HepG2 (cell line): ENCODE measurements around the gene SYT11. TPM values are rescaled to one million over a fixed set of nuclear protein-coding genes. Genes with fewer than 3 reads are reported as not detected.

ENCODE experiments used
- ATAC-seq: fragments of 200-7000 bp; cut with Tn5 transposase; 3 replicates; pipeline ENCODE4 v1.9.1; 2020; ENCODE audit warnings: mild to moderate bottlenecking, moderate library complexity
- BruUV-seq: library from RNA; stranded (reverse); fragments of 400-500 nt; replicated peaks from 2 replicates; lab custom pipeline; 2021; lab: Mats Ljungman, UMichigan
- CTCF ChIA-PET: fragments of 300-600 bp; formaldehyde crosslinking; extraction: SDS; loops from one replicate; lab custom pipeline; 2021; ENCODE audit warnings: low total read pairs, inconsistent platforms, low intra/inter-chr PET ratio; lab: Yijun Ruan, JAX
- POLR2A ChIA-PET: fragments of 350-600 bp; sonication (Branson Sonifier 250); formaldehyde crosslinking; loops from one replicate; lab custom pipeline; 2020; ENCODE audit warnings: antibody characterized with exemption, inconsistent platforms; lab: Yijun Ruan, JAX
- DNase-seq: peaks from one replicate; pipeline ENCODE4 v3.0.0-alpha.2; 2015; ENCODE audit warnings: low spot score
- FAIRE-seq: peaks from 3 replicates; lab custom pipeline; 2011; peaks lifted over from hg19 to GRCh38; lab: Jason Lieb, UNC
- H2AFZ ChIP-seq: one replicate; pipeline ENCODE4 v1.6.1; 2011; ENCODE audit warnings: low read length, inconsistent platforms
- H3K27ac ChIP-seq: fragments of 300-600 bp; 3 replicates; pipeline ENCODE4 v1.8.0; 2011; ENCODE audit warnings: mixed run types, mild to moderate bottlenecking, mixed read lengths, low read length, inconsistent platforms; ENCODE audit not compliant: insufficient read depth; ENCODE audit errors: extremely low read length
- H3K27me3 ChIP-seq, 2 experiments: fragments of 200-600 bp in 1 of 2; 2 replicates in 1 of 2; 3 replicates in 1 of 2; pipeline versions ENCODE4 v1.6.0 to v1.8.0; 2011; ENCODE audit warnings: low read length in 2 of 2, mild to moderate bottlenecking in 2 of 2, moderate library complexity in 2 of 2, inconsistent platforms in 1 of 2; ENCODE audit not compliant: insufficient read depth in 2 of 2, control insufficient read depth in 1 of 2
- H3K36me3 ChIP-seq, 2 experiments: fragments of 200-600 bp in 1 of 2; replicated peaks in 1 of 2; 2 replicates in 1 of 2; 3 replicates in 1 of 2; pipeline versions ENCODE4 v1.5.1 to v1.8.0; 2011; ENCODE audit warnings: low read length in 2 of 2, inconsistent platforms in 1 of 2; ENCODE audit not compliant: insufficient read depth in 2 of 2, control insufficient read depth in 1 of 2
- H3K4me1 ChIP-seq: 2 replicates; pipeline ENCODE4 v1.5.1; 2012; ENCODE audit warnings: low read length, inconsistent platforms; ENCODE audit not compliant: insufficient read depth
- H3K4me2 ChIP-seq: 2 replicates; pipeline ENCODE4 v1.6.0; 2011; ENCODE audit warnings: low read depth, low read length, inconsistent platforms
- H3K4me3 ChIP-seq, 3 experiments: fragments of 200-600 bp in 1 of 3; sonication (generic), shearing (Covaris generic) in 1 of 3; replicated peaks in 1 of 3; 2 replicates each; pipeline ENCODE4 v1.5.1; 2011 to 2016; ENCODE audit warnings: low read length in 3 of 3, inconsistent platforms in 2 of 3, low read depth in 2 of 3, mild to moderate bottlenecking in 2 of 3, control low read depth in 1 of 3, mixed read lengths in 1 of 3; ENCODE audit not compliant: insufficient read depth in 1 of 3
- H3K79me2 ChIP-seq: one replicate; pipeline ENCODE4 v1.6.1; 2011; ENCODE audit warnings: low read length, inconsistent platforms; ENCODE audit not compliant: insufficient read depth
- H3K9ac ChIP-seq: 2 replicates; pipeline ENCODE4 v1.6.0; 2011; ENCODE audit warnings: mild to moderate bottlenecking, low read depth, low read length, inconsistent platforms; ENCODE audit not compliant: insufficient read depth
- H3K9me3 ChIP-seq: 2 replicates; pipeline ENCODE4 v1.5.1; 2012; ENCODE audit warnings: mild to moderate bottlenecking, low read length
- H4K20me1 ChIP-seq: 2 replicates; pipeline ENCODE4 v1.6.0; 2011; ENCODE audit warnings: inconsistent platforms, mild to moderate bottlenecking, low read length, moderate library complexity; ENCODE audit not compliant: insufficient read depth
- CAMTA2 ChIP-seq: sonication (generic); formaldehyde crosslinking; IDR thresholded peaks from 2 replicates; pipeline ENCODE4 v1.4.0; 2020; ENCODE audit warnings: mild to moderate bottlenecking, missing genetic modification reagents, borderline replicate concordance
- GPN1 ChIP-seq: sonication (generic); formaldehyde crosslinking; IDR thresholded peaks from 2 replicates; pipeline ENCODE4 v1.5.1; 2020; ENCODE audit warnings: missing genetic modification reagents, borderline replicate concordance
- HDAC2 ChIP-seq: sonication (generic); formaldehyde crosslinking; IDR thresholded peaks from 2 replicates; pipeline ENCODE4 v1.4.0; 2020; ENCODE audit warnings: missing genetic modification reagents
- JUN ChIP-seq: sonication (generic); formaldehyde crosslinking; IDR thresholded peaks from 2 replicates; pipeline ENCODE4 v1.4.0; 2020; ENCODE audit warnings: mild to moderate bottlenecking, missing genetic modification reagents
- KDM2A ChIP-seq: sonication (generic); formaldehyde crosslinking; IDR thresholded peaks from 2 replicates; pipeline ENCODE4 v1.4.0; 2020; ENCODE audit warnings: low read depth, missing genetic modification reagents, borderline replicate concordance
- LCORL ChIP-seq, 2 experiments: fragments of 450-650 bp in 1 of 2; sonication (generic) in 1 of 2; formaldehyde crosslinking in 1 of 2; IDR thresholded peaks; 2 replicates each; pipeline versions ENCODE4 v1.5.0 to v1.6.1; 2017 to 2020; ENCODE audit warnings: antibody characterized with exemption in 1 of 2, missing genetic modification reagents in 1 of 2
- PPARG ChIP-seq: conservative IDR thresholded peaks from 2 replicates; pipeline ENCODE4 v1.6.1; 2016; ENCODE audit warnings: missing biosample characterization, missing genetic modification reagents
- RAD51 ChIP-seq: fragments of 450-650 bp; IDR thresholded peaks from 2 replicates; pipeline ENCODE4 v1.6.1; 2016; ENCODE audit warnings: borderline replicate concordance
- RBFOX2 ChIP-seq: fragments of 200-400 bp; formaldehyde crosslinking; IDR thresholded peaks from 2 replicates; pipeline ENCODE4 v1.6.1; 2017; ENCODE audit warnings: low read depth, mild to moderate bottlenecking, low read length
- SOX5 ChIP-seq: IDR thresholded peaks from 2 replicates; pipeline ENCODE4 v1.6.1; 2016; ENCODE audit warnings: borderline replicate concordance
- ZKSCAN8 ChIP-seq: IDR thresholded peaks from 2 replicates; pipeline ENCODE4 v1.6.1; 2016; ENCODE audit warnings: borderline replicate concordance, missing genetic modification reagents, missing compliant biosample characterization
- ZNF274 ChIP-seq: sonication (generic); formaldehyde crosslinking; IDR thresholded peaks from 2 replicates; pipeline ENCODE4 v1.5.1; 2020; ENCODE audit warnings: mild to moderate bottlenecking, missing genetic modification reagents
- ZNF563 ChIP-seq: sonication (generic); formaldehyde crosslinking; IDR thresholded peaks from 2 replicates; pipeline ENCODE4 v1.8.0; 2022; ENCODE audit warnings: mild to moderate bottlenecking, moderate library complexity, missing genetic modification reagents
- ZNF577 ChIP-seq: sonication (generic); formaldehyde crosslinking; IDR thresholded peaks from 2 replicates; pipeline ENCODE4 v1.4.0; 2020; ENCODE audit warnings: mild to moderate bottlenecking, low read depth, missing genetic modification reagents, borderline replicate concordance
- ZNF7 ChIP-seq: IDR thresholded peaks from 2 replicates; pipeline ENCODE4 v1.6.1; 2016; ENCODE audit warnings: missing biosample characterization, missing genetic modification reagents
- ZNF703 ChIP-seq: sonication (generic); formaldehyde crosslinking; IDR thresholded peaks from 2 replicates; pipeline ENCODE4 v1.5.1; 2020; ENCODE audit warnings: missing genetic modification reagents, mild to moderate bottlenecking, moderate library complexity, borderline replicate concordance
- in situ Hi-C: cut with HindIII; loops from 2 replicates; pipeline ENCODE4 v1.10.0; 2017; ENCODE audit warnings: low pct_unique_long_range_greater_than_20kb; ENCODE audit not compliant: extremely low pct_ligation_motif_present
- intact Hi-C: fragments of 100-400 bp; cut with micrococcal nuclease; formaldehyde crosslinking; loops from one replicate; pipeline ENCODE4 v1.10.0; 2022; ENCODE audit not compliant: unreplicated experiment
- polyA plus RNA-seq, 8 experiments: library from polyadenylated mRNA; depleted of rRNA in 3 of 8; stranded (reverse) in 7 of 8; unstranded in 1 of 8; fragments of >200 nt; fragmentation: Illumina TruSeq in 4 of 8; extraction: Trizol in 4 of 8; gene quantifications; 2 replicates each; pipeline versions ENCODE4 v1.2.1 to v1.2.3, GENCODE V29; 2011 to 2016; ENCODE audit warnings: low read depth in 4 of 8, missing spikeins in 1 of 8, mixed read lengths in 1 of 8; ENCODE audit not compliant: insufficient read depth in 1 of 8
- total RNA-seq, 5 experiments: library from RNA; depleted of rRNA; stranded (reverse); fragments of >200 nt; fragmentation: Illumina TruSeq; extraction: Trizol; gene quantifications; 2 replicates each; pipeline ENCODE4 v1.2.3, GENCODE V29; 2016; ENCODE audit warnings: low read depth in 1 of 5
- TF ChIP-seq, protein P1 (sequence below): sonication (generic); formaldehyde crosslinking; IDR thresholded peaks from 2 replicates; pipeline ENCODE4 v1.4.0; 2020; ENCODE audit warnings: missing genetic modification reagents, mild to moderate bottlenecking, borderline replicate concordance
- TF ChIP-seq, protein P2 (sequence below): sonication (generic); formaldehyde crosslinking; IDR thresholded peaks from 2 replicates; pipeline ENCODE4 v1.4.0; 2020; ENCODE audit warnings: missing genetic modification reagents, borderline replicate concordance
- TF ChIP-seq, protein P3 (sequence below): sonication (generic); formaldehyde crosslinking; conservative IDR thresholded peaks from 2 replicates; pipeline ENCODE4 v1.8.1; 2023; ENCODE audit warnings: missing genetic modification reagents

The SYT11 gene
- total and polyA plus RNA-seq, 2 of the 13 experiments (the other 11 are each of a cell fraction or from before 2014, with no cell fraction given): 0.22 to 0.59 TPM

DNA sequence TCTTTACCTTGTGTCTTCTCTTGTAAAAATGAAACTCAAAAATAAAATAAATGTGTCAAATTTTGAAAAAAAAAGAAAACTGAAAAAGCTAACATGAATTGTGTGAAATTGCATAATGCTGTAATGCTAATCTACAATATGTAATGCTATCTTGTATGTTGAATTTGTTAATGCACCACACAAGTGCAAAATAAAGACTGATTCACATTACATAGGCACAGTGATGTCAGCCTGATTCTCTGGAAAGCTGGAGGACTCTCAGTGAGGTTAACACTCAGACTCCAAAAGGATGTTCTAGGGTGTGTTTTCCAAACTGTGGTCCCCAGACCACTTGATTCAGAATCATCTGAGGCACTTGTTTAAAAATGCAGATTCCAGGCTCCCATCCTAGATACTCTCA is 25.6 kb downstream of the SYT11 start:
- no TSS peak for BruUV-seq
- no peaks in the 10 kb centered on the region for H4K20me1 ChIP-seq
- no peak for ATAC-seq
- no peaks in the 10 kb centered on the region for H3K36me3 ChIP-seq
- H2AFZ ChIP-seq: no peak overlapping the region
- no peak overlapping the region for H3K27ac ChIP-seq
- DNase-seq: no peak
- in situ Hi-C loops: no loop called here
- H3K79me2 ChIP-seq: no peaks in the 10 kb centered on the region
- H3K9me3 ChIP-seq: no peaks in the 10 kb centered on the region
- intact Hi-C loops: no loop called here
- peaks cover 36% of the 10 kb centered on the region for H3K4me1 ChIP-seq
- H3K9ac ChIP-seq: no peak overlapping the region
- H3K27me3 ChIP-seq: peaks cover 0 to 8% of the 10 kb centered on the region in 2 experiments; a peak in 1 of 5 replicates
- POLR2A ChIA-PET: interaction anchor here (1.1 to 1.8 kb wide), 2 partner anchors 28 to 49 kb away, joined by 4 to 6 read pairs; partner anchors contain the start of genes GON4L and KHDC4
- H3K4me3 ChIP-seq: no peak overlapping the region
- TF ChIP-seq CAMTA2 (CRISPR knock-in tag): no peak
- TF ChIP-seq, protein P1, sequence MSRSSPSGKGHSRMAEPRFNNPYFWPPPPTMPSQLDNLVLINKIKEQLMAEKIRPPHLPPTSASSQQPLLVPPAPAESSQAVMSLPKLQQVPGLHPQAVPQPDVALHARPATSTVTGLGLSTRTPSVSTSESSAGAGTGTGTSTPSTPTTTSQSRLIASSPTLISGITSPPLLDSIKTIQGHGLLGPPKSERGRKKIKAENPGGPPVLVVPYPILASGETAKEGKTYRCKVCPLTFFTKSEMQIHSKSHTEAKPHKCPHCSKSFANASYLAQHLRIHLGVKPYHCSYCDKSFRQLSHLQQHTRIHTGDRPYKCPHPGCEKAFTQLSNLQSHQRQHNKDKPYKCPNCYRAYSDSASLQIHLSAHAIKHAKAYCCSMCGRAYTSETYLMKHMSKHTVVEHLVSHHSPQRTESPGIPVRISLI: no peak
- no peak for TF ChIP-seq PPARG (CRISPR knock-in tag)
- TF ChIP-seq ZNF274 (CRISPR knock-in tag): no peak
- TF ChIP-seq, protein P2, sequence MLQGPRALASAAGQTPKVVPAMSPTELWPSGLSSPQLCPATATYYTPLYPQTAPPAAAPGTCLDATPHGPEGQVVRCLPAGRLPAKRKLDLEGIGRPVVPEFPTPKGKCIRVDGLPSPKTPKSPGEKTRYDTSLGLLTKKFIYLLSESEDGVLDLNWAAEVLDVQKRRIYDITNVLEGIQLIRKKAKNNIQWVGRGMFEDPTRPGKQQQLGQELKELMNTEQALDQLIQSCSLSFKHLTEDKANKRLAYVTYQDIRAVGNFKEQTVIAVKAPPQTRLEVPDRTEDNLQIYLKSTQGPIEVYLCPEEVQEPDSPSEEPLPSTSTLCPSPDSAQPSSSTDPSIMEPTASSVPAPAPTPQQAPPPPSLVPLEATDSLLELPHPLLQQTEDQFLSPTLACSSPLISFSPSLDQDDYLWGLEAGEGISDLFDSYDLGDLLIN (CRISPR knock-in tag): no peak
- TF ChIP-seq ZNF7 (CRISPR knock-in tag): no peak
- no peak for TF ChIP-seq KDM2A (CRISPR knock-in tag)
- no peak for TF ChIP-seq RBFOX2
- TF ChIP-seq RAD51: no peak
- no peak for TF ChIP-seq ZKSCAN8 (CRISPR knock-in tag)
- no peak for TF ChIP-seq JUN (CRISPR knock-in tag)
- no peak for TF ChIP-seq SOX5 (CRISPR knock-in tag)
- no peak for TF ChIP-seq ZNF577 (CRISPR knock-in tag)
- no peak for TF ChIP-seq LCORL (IDR thresholded peaks at IDR 0.05)
- no peak for TF ChIP-seq LCORL (CRISPR knock-in tag; IDR thresholded peaks at IDR 0.05)
- TF ChIP-seq ZNF703 (CRISPR knock-in tag): no peak
- no peak for TF ChIP-seq GPN1 (CRISPR knock-in tag)
- TF ChIP-seq ZNF563: no peak
- TF ChIP-seq, protein P3, sequence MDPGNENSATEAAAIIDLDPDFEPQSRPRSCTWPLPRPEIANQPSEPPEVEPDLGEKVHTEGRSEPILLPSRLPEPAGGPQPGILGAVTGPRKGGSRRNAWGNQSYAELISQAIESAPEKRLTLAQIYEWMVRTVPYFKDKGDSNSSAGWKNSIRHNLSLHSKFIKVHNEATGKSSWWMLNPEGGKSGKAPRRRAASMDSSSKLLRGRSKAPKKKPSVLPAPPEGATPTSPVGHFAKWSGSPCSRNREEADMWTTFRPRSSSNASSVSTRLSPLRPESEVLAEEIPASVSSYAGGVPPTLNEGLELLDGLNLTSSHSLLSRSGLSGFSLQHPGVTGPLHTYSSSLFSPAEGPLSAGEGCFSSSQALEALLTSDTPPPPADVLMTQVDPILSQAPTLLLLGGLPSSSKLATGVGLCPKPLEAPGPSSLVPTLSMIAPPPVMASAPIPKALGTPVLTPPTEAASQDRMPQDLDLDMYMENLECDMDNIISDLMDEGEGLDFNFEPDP: no peak
- TF ChIP-seq HDAC2: no peak
- FAIRE-seq: no peak
- CTCF ChIA-PET: no interaction called here
- H3K4me2 ChIP-seq: no peak overlapping the region
